Peyer's patch (tissue), 4 donors: ENCODE measurements around the gene SDHAF1. TPM values are rescaled to one million over a fixed set of nuclear protein-coding genes. Genes with fewer than 3 reads are reported as not detected.
A peak's percentile ranks its signal among the peaks of the same experiment; 100 is the strongest.
"Not testable (repeated sequence)": the region's sequence is repeated elsewhere in the genome, so short reads cannot be mapped to it uniquely, and the experiment has no call there.

Source experiments
- DNase-seq, 3 donors: peaks; one replicate each; pipeline ENCODE4 v3.0.0-alpha.2; 2017 to 2019
- H3K27ac ChIP-seq, 4 donors: fragments of 200-600 bp; sonication (generic); one replicate each; pipeline ENCODE4 v1.5.1; 2016 to 2019
- H3K27me3 ChIP-seq, 2 donors: fragments of 200-600 bp; sonication (generic); one replicate each; pipeline ENCODE4 v1.5.1; 2019
- H3K36me3 ChIP-seq, 3 donors: fragments of 200-600 bp; sonication (generic); one replicate each; pipeline ENCODE4 v1.5.1; 2016 to 2019
- H3K4me1 ChIP-seq, 4 donors: fragments of 200-600 bp; sonication (generic); one replicate each; pipeline ENCODE4 v1.5.1; 2016 to 2019
- H3K4me3 ChIP-seq, 4 donors: fragments of 200-600 bp; sonication (generic); 1 replicate in 3 of 4; 2 replicates in 1 of 4; pipeline ENCODE4 v1.5.1; 2016 to 2019; ENCODE audit warnings: mild to moderate bottlenecking in 1 of 4
- H3K9me3 ChIP-seq, 4 donors: fragments of 200-600 bp; sonication (generic); one replicate each; pipeline ENCODE4 v1.5.1; 2016 to 2019; ENCODE audit warnings: mild to moderate bottlenecking in 1 of 4
- POLR2A ChIP-seq, 2 donors: fragments of 450-650 bp; IDR thresholded peaks; one replicate each; pipeline ENCODE4 v1.5.1; 2017; ENCODE audit warnings: antibody characterized with exemption in 2 of 2, mild to moderate bottlenecking in 2 of 2, moderate library complexity in 2 of 2
- total RNA-seq, 4 donors: library from RNA; depleted of rRNA; stranded (reverse); fragments of >200 nt; gene quantifications; one replicate each; pipeline ENCODE4 v1.1.0, GENCODE V29; 2016
- TF ChIP-seq, protein P1 (sequence below), 6 experiments: fragments of 450-650 bp in 4 of 6; fragments of 200-600 bp in 2 of 6; sonication (generic) in 1 of 6; IDR thresholded peaks; one replicate each; pipeline ENCODE4 v1.5.1; 2017 to 2019; ENCODE audit warnings: antibody characterized with exemption in 6 of 6, mild to moderate bottlenecking in 3 of 6, moderate library complexity in 1 of 6

Gene SDHAF1
- total RNA-seq, 4 donors from 2014 or later = 15.7 to 48.0 (median 39.1) TPM

GRCh38 chr19:35978832-35979365, 16.1 kb upstream of the SDHAF1 start:
- TF ChIP-seq, protein P1, sequence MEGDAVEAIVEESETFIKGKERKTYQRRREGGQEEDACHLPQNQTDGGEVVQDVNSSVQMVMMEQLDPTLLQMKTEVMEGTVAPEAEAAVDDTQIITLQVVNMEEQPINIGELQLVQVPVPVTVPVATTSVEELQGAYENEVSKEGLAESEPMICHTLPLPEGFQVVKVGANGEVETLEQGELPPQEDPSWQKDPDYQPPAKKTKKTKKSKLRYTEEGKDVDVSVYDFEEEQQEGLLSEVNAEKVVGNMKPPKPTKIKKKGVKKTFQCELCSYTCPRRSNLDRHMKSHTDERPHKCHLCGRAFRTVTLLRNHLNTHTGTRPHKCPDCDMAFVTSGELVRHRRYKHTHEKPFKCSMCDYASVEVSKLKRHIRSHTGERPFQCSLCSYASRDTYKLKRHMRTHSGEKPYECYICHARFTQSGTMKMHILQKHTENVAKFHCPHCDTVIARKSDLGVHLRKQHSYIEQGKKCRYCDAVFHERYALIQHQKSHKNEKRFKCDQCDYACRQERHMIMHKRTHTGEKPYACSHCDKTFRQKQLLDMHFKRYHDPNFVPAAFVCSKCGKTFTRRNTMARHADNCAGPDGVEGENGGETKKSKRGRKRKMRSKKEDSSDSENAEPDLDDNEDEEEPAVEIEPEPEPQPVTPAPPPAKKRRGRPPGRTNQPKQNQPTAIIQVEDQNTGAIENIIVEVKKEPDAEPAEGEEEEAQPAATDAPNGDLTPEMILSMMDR (IDR thresholded peaks at IDR 0.05) = no peak
- no peak for TF ChIP-seq POLR2A (IDR thresholded peaks at IDR 0.05)
- Histone ChIP-seq H3K27me3 (no peaks in the 10 kb centered on the region), H3K4me3 (no peak overlapping the region), H3K27ac (no peak overlapping the region), H3K36me3 (no peaks in the 10 kb centered on the region), H3K9me3 (no peaks in the 10 kb centered on the region), H3K4me1 (no peaks in the 10 kb centered on the region)
- no peak for DNase-seq

- H3K27me3 ChIP-seq, H3K4me1 ChIP-seq, H3K4me3 ChIP-seq, DNase-seq, H3K36me3 ChIP-seq, H3K27ac ChIP-seq, H3K9me3 ChIP-seq: not testable (repeated sequence)
These were observed 14.0 kb upstream of the SDHAF1 start for GRCh38 chr19:35980997-35981396.

GRCh38 chr19:35983177-35983576, 11.8 kb upstream of the SDHAF1 start:
- Histone ChIP-seq H3K27ac (no peak overlapping the region), H3K27me3 (peaks cover 0 to 8% of the 10 kb centered on the region in 2 donors), H3K4me3 (no peak overlapping the region), H3K4me1 (peaks cover 0 to 7% (median 0%) of the 10 kb centered on the region in 4 donors), H3K9me3 (no peaks in the 10 kb centered on the region), H3K36me3 (no peaks in the 10 kb centered on the region)
- TF ChIP-seq, protein P1 (IDR thresholded peaks at IDR 0.05) = no peak
- no peak for TF ChIP-seq POLR2A (IDR thresholded peaks at IDR 0.05)
- DNase-seq = no peak

DNA sequence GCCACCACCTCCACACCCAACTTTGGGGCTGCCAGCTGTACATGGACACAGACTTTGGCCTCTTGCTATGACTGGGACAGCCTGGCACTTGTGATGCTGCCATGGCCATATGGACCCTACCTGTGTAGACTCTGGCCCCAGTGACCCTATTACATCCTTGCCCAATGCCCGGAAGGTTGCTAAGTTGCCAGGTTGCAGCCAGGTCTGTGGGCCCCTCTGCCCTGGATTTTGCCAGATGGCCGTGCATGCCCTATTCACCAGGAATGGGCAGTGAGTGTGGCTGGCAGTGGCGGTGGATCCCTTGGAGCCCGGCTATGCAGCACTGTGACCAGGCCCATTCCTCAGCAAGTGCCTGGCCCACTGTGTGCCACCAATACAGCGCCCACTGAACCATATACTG, 8.9 kb upstream of the SDHAF1 start:
- peaks cover 0 to 8% of the 10 kb centered on the region in 2 donors for H3K27me3 ChIP-seq
- peaks cover 0 to 7% (median 0%) of the 10 kb centered on the region in 4 donors for H3K4me1 ChIP-seq
- H3K27ac ChIP-seq = no peak overlapping the region
- DNase-seq = no peak
- H3K4me3 ChIP-seq = no peak overlapping the region
- no peak for TF ChIP-seq POLR2A (IDR thresholded peaks at IDR 0.05)
- TF ChIP-seq, protein P1 (IDR thresholded peaks at IDR 0.05) = no peak
- no peaks in the 10 kb centered on the region for H3K36me3 ChIP-seq
- H3K9me3 ChIP-seq = no peaks in the 10 kb centered on the region

DNA sequence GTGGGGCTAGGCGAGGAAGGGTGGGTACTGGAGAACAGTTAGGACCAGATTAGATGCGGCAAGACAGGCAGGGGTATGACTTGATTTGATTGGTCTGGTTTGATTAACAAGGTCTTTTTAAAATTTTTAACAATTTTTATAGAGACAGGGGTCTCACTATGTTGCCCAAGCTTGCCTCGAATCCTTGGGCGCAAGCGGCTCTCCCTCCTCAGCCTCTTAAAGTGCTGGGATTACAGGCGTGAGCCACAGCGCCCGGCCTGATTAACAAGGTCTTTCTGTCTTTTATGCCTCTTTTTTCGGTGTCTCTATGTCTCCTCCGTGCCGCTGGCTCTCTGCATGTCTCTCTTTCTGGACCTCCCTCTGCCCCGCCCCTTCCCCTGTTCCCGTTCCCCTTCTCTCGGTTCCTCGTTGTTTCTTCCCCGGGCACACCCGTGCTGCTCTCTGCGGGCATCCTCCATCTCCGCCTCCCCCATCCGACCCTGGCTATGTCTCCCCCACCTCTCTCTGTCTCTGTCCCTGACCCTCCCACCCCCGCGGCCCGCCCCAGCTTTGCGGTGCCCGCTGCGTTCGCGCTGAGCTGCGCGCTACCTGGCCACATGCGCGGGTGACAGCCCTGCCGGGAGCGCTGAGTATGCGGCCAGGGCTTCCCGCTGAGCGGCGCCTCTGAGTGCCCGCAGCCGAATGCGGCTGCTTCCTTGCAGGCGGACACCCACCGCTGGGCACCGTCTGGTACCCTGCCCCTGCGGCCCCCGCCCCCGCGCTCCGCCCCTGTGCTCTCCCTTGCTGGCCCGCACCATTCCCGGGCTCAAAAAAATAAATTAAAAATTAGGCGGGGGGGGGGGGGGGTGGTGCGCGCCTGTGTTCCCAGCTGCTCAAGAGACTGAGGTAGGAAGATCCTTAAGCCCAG, 8.1 kb upstream of the SDHAF1 start:
- Histone ChIP-seq H3K27ac (peak overlapping the region in 1 of 4 donors; percentile 18), H3K9me3 (no peaks in the 10 kb centered on the region), H3K36me3 (no peaks in the 10 kb centered on the region), H3K27me3 (peaks cover 0 to 8% of the 10 kb centered on the region in 2 donors), H3K4me3 (peak overlapping the region; percentile 29 to 51 (median 47)), H3K4me1 (peaks cover 0 to 7% (median 0%) of the 10 kb centered on the region in 4 donors)
- TF ChIP-seq, protein P1 (IDR thresholded peaks at IDR 0.05) = no peak
- no peak for TF ChIP-seq POLR2A (IDR thresholded peaks at IDR 0.05)
- DNase-seq = peak in 2 of 3 donors; percentile 59 to 72

DNA sequence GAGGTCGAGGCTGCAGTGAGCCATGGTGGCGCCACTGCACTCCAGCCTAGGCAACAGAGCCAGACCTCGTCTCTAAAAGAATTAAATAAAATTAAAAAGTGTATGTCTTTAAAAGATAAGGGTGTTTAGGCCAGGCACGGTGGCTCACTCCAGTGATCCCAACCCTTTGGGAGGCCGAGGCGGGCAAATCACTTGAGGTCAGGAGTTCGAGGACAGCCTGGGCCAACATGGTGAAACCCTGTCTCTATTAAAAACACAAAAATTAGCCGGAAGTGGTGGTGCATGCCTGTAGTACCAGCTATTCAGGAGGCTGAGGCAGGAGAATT, 7.5 kb upstream of the SDHAF1 start:
- H3K27ac ChIP-seq = no peak overlapping the region
- peaks cover 0 to 8% of the 10 kb centered on the region in 2 donors for H3K27me3 ChIP-seq
- H3K4me1 ChIP-seq = peaks cover 0 to 7% (median 0%) of the 10 kb centered on the region in 4 donors
- DNase-seq = no peak
- H3K36me3 ChIP-seq = no peaks in the 10 kb centered on the region
- H3K4me3 ChIP-seq = peak overlapping the region in 3 of 4 donors; percentile 29 to 51 (median 46)
- TF ChIP-seq, protein P1 (IDR thresholded peaks at IDR 0.05) = no peak
- TF ChIP-seq POLR2A (IDR thresholded peaks at IDR 0.05) = no peak
- H3K9me3 ChIP-seq = no peaks in the 10 kb centered on the region
